Smooth muscle cell (in vitro differentiated cells): ENCODE measurements around the gene ATP6V0A1. TPM values are rescaled to one million over a fixed set of nuclear protein-coding genes. Genes with fewer than 3 reads are reported as not detected.
"Not testable (repeated sequence)": the region's sequence is repeated elsewhere in the genome, so short reads cannot be mapped to it uniquely, and the experiment has no call there.

Experiments used
- DNase-seq: peaks from one replicate; lab custom pipeline; 2025; ENCODE audit not compliant: unreplicated experiment; lab: John Stamatoyannopoulos, UW
- H2AFZ ChIP-seq: fragments of 200-600 bp; sonication (generic); 2 replicates; pipeline ENCODE4 v1.6.0; 2016; ENCODE audit warnings: antibody characterized with exemption, low read depth, mild to moderate bottlenecking
- H3F3A ChIP-seq: fragments of 200-600 bp; sonication (generic); 2 replicates; pipeline ENCODE4 v1.6.0; 2017; ENCODE audit warnings: antibody characterized with exemption, low read depth
- H3K27ac ChIP-seq: fragments of 200-600 bp; sonication (generic); 2 replicates; pipeline ENCODE4 v1.5.1; 2016; ENCODE audit warnings: low read depth, mild to moderate bottlenecking
- H3K27me3 ChIP-seq: fragments of 200-600 bp; sonication (generic); 2 replicates; pipeline ENCODE4 v1.6.1; 2016; ENCODE audit warnings: low read depth, mild to moderate bottlenecking
- H3K36me3 ChIP-seq: fragments of 200-600 bp; sonication (generic); 2 replicates; pipeline ENCODE4 v1.5.1; 2016; ENCODE audit warnings: low read depth
- H3K4me1 ChIP-seq: fragments of 200-600 bp; sonication (generic); 2 replicates; pipeline ENCODE4 v1.5.1; 2016; ENCODE audit warnings: low read depth
- H3K4me2 ChIP-seq: fragments of 200-600 bp; sonication (generic); 2 replicates; pipeline ENCODE4 v1.6.0; 2016; ENCODE audit warnings: mild to moderate bottlenecking
- H3K4me3 ChIP-seq: fragments of 200-600 bp; sonication (generic); 2 replicates; pipeline ENCODE4 v1.5.1; 2016; ENCODE audit warnings: mild to moderate bottlenecking
- H3K79me2 ChIP-seq: fragments of 200-600 bp; sonication (generic); 2 replicates; pipeline ENCODE4 v1.6.0; 2016; ENCODE audit warnings: low read depth, mild to moderate bottlenecking
- H3K9ac ChIP-seq: fragments of 200-600 bp; sonication (generic); 2 replicates; pipeline ENCODE4 v1.6.0; 2016; ENCODE audit warnings: low read depth
- H3K9me3 ChIP-seq: fragments of 200-600 bp; sonication (generic); replicated peaks from 2 replicates; pipeline ENCODE4 v1.5.1; 2016; ENCODE audit warnings: low read depth
- H4K20me1 ChIP-seq: fragments of 200-600 bp; sonication (generic); 2 replicates; pipeline ENCODE4 v1.6.0; 2016; ENCODE audit warnings: low read depth
- CTCF ChIP-seq: fragments of 200-600 bp; sonication (generic); IDR thresholded peaks from 2 replicates; pipeline ENCODE4 v1.5.1; 2017; ENCODE audit warnings: borderline replicate concordance, mild to moderate bottlenecking, antibody characterized with exemption; ENCODE audit not compliant: insufficient read depth, poor library complexity, severe bottlenecking
- WGBS: methylation state at CpG from one replicate; pipeline ENCODE4 v1.1.7; 2016; ENCODE audit warnings: low lambda C conversion rate; 5-methylcytosine and 5-hydroxymethylcytosine counted together
- polyA plus RNA-seq: library from polyadenylated mRNA; unstranded; fragments of >200 nt; fragmentation: Nextera tagmentation; extraction: Ambion mirVana; gene quantifications from 2 replicates; pipeline ENCODE4 v1.2.1, GENCODE V29; 2016
- total RNA-seq: library from RNA; depleted of rRNA; stranded (reverse); fragments of >200 nt; gene quantifications from 2 replicates; pipeline ENCODE4 v1.2.3, GENCODE V29; 2014

The ATP6V0A1 gene
- total and polyA plus RNA-seq, 2 experiments from 2014 or later, result 27.3 to 54.7 TPM

GRCh38 chr17:42414704-42415409 lies 43.8 kb upstream of the ATP6V0A1 start:
- DNase-seq, result no peak
- H3K36me3 ChIP-seq, result no peaks in the 10 kb centered on the region
- H3K4me1 ChIP-seq, result peaks cover 2% of the 10 kb centered on the region
- H3K27me3 ChIP-seq, result no peaks in the 10 kb centered on the region
- TF ChIP-seq CTCF, result no peak
- H4K20me1 ChIP-seq, result peaks cover 100% of the 10 kb centered on the region
- H3K4me3 ChIP-seq, result no peak overlapping the region
- no peak overlapping the region for H3K27ac ChIP-seq
- no peaks in the 10 kb centered on the region for H3K9me3 ChIP-seq
- H3K79me2 ChIP-seq, result peaks cover 99% of the 10 kb centered on the region
- no peak overlapping the region for H2AFZ ChIP-seq
- H3K9ac ChIP-seq, result no peak overlapping the region
- WGBS, result 90% methylated on average over 6 of the region's 7 CpGs
- peaks cover 2% of the 10 kb centered on the region for H3F3A ChIP-seq
- no peak overlapping the region for H3K4me2 ChIP-seq

GRCh38 chr17:42417981-42418380 lies 40.7 kb upstream of the ATP6V0A1 start:
- Histone ChIP-seq H4K20me1 (peaks cover 92% of the 10 kb centered on the region), H3K4me1 (peaks cover 16% of the 10 kb centered on the region), H3F3A (peaks cover 21% of the 10 kb centered on the region), H3K79me2 (peaks cover 100% of the 10 kb centered on the region)
- H3K4me2 ChIP-seq, H3K27me3 ChIP-seq, DNase-seq, H3K9ac ChIP-seq, H2AFZ ChIP-seq, H3K4me3 ChIP-seq, H3K27ac ChIP-seq, H3K9me3 ChIP-seq, H3K36me3 ChIP-seq: not testable (repeated sequence)
- WGBS, result 100% methylated on average over 4 of the region's 5 CpGs

GRCh38 chr17:42421136-42421506 lies 37.6 kb upstream of the ATP6V0A1 start:
- Histone ChIP-seq H3K36me3 (no peaks in the 10 kb centered on the region), H3K9ac (peak overlapping the region; percentile 97), H3K27ac (peak overlapping the region; percentile 99), H2AFZ (no peak overlapping the region), H3K9me3 (no peaks in the 10 kb centered on the region), H4K20me1 (peaks cover 61% of the 10 kb centered on the region), H3K27me3 (no peaks in the 10 kb centered on the region), H3F3A (peaks cover 21% of the 10 kb centered on the region), H3K79me2 (peaks cover 69% of the 10 kb centered on the region), H3K4me3 (peak overlapping the region; percentile 99), H3K4me1 (peaks cover 20% of the 10 kb centered on the region), H3K4me2 (peak overlapping the region; percentile 97)
- TF ChIP-seq CTCF, result no peak
- WGBS, result 30% methylated on average over 6 of the region's 6 CpGs
- no peak for DNase-seq

GRCh38 chr17:42421507-42422338 lies 37.0 kb upstream of the ATP6V0A1 start:
- H3K36me3 ChIP-seq, result no peaks in the 10 kb centered on the region
- H3K27ac ChIP-seq, result peak overlapping the region; percentile 99
- H4K20me1 ChIP-seq, result peaks cover 55% of the 10 kb centered on the region
- peak overlapping the region; percentile 97 for H3K4me2 ChIP-seq
- H2AFZ ChIP-seq, result no peak overlapping the region
- peak overlapping the region; percentile 99 for H3K4me3 ChIP-seq
- no peaks in the 10 kb centered on the region for H3K27me3 ChIP-seq
- H3K9ac ChIP-seq, result peak overlapping the region; percentile 97
- no peaks in the 10 kb centered on the region for H3K9me3 ChIP-seq
- peak; percentile 83 for DNase-seq
- H3F3A ChIP-seq, result peaks cover 21% of the 10 kb centered on the region
- 2% methylated on average over 31 of the region's 59 CpGs for WGBS
- peaks cover 20% of the 10 kb centered on the region for H3K4me1 ChIP-seq
- H3K79me2 ChIP-seq, result peaks cover 63% of the 10 kb centered on the region
- no peak for TF ChIP-seq CTCF
